Activated CD4-positive, alpha-beta memory T cell treated with anti-CD3 and anti-CD28 coated beads for 36 hours (primary cell): ENCODE results near the gene PAAF1. TPM values are rescaled to one million over a fixed set of nuclear protein-coding genes. Genes with fewer than 3 reads are reported as not detected.

Experiments
- CTCF ChIA-PET: fragments of 350-600 bp; sonication (Branson Sonifier 250); formaldehyde crosslinking; loops from one replicate; lab custom pipeline; 2021; ENCODE audit warnings: antibody characterized with exemption, inconsistent platforms; lab: Charles Lee
- POLR2A ChIA-PET: fragments of 350-600 bp; sonication (Branson Sonifier 250); formaldehyde crosslinking; loops from one replicate; lab custom pipeline; 2021; ENCODE audit warnings: antibody characterized with exemption; lab: Charles Lee
- DNase-seq: peaks from one replicate; pipeline ENCODE4 v3.0.0-alpha.2; 2020
- H3K27ac Mint-ChIP-seq: one replicate; pipeline ENCODE4 v1.8.0; 2021; ENCODE audit warnings: mixed read lengths
- H3K27me3 Mint-ChIP-seq: one replicate; pipeline ENCODE4 v1.8.0; 2021; ENCODE audit warnings: mixed read lengths
- H3K36me3 Mint-ChIP-seq: one replicate; pipeline ENCODE4 v1.8.0; 2021; ENCODE audit warnings: mixed read lengths
- H3K4me1 Mint-ChIP-seq: one replicate; pipeline ENCODE4 v1.8.0; 2021; ENCODE audit warnings: low read depth, mixed read lengths
- H3K4me3 Mint-ChIP-seq: one replicate; pipeline ENCODE4 v1.8.0; 2021; ENCODE audit warnings: mild to moderate bottlenecking, mixed read lengths
- H3K9me3 Mint-ChIP-seq: one replicate; pipeline ENCODE4 v1.8.0; 2021; ENCODE audit warnings: mixed read lengths
- intact Hi-C: fragments of 100-400 bp; cut with micrococcal nuclease; formaldehyde crosslinking; loops from one replicate; pipeline ENCODE4 v1.15.1; 2023
- total RNA-seq, 2 experiments: library from RNA; stranded (reverse); gene quantifications; one replicate each; pipeline ENCODE4 v1.2.3, GENCODE V29; 2021

PAAF1 gene
- total RNA-seq, 2 experiments from 2014 or later, result 29.9 to 33.8 TPM

DNA sequence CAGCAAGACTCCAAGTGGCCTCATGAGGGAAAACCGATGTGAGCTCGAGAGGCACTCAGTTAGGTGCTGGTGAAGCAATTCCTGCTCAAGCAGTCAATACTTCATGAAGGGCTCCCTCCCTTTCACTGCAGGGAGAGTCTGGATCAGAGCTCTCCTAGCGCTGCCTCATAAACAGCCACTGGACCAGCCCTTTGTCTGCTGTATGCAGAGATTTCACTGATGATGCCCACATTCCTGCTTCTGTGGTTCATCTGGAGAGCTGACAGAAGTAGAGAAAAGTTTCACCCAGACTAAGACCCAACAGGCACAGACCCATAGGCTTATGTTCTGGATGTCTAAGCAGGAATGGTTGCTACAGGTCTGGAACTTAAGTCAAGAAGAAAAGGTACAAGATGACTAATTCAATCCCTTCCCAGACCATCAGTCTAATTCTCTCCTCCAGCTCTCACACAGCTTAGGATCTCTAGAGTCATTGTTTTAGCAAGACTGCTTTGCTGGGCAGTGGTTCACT is 101.8 kb downstream of the PAAF1 start:
- Mint-ChIP-seq H3K9me3 (no peaks in the 10 kb centered on the region), H3K27me3 (no peaks in the 10 kb centered on the region), H3K36me3 (peaks cover 84% of the 10 kb centered on the region), H3K27ac (peak overlapping the region; percentile 97), H3K4me3 (peak overlapping the region; percentile 60), H3K4me1 (peaks cover 72% of the 10 kb centered on the region)
- intact Hi-C loops, result no loop called here
- ChIA-PET POLR2A (interaction anchor here (0.9 to 6.8 kb wide), 8 partner anchors 7 to 412 kb away, joined by 3 to 98 read pairs (median 13); no protein-coding TSS in a partner anchor), CTCF (interaction anchor here (0.7 to 2.5 kb wide), 2 partner anchors 15 to 27 kb away, joined by 3 to 5 read pairs; no protein-coding TSS in a partner anchor)
- DNase-seq, result no peak

- peak overlapping the region; percentile 97 for H3K27ac Mint-ChIP-seq
- H3K4me1 Mint-ChIP-seq, result peaks cover 66% of the 10 kb centered on the region
- DNase-seq, result peak; percentile 86
- no peaks in the 10 kb centered on the region for H3K27me3 Mint-ChIP-seq
- intact Hi-C loops, result loop anchor here (1.0 to 5.0 kb wide), 8 partner anchors 10 to 417 kb away; partner anchors contain the start of genes COA4, MRPL48, PAAF1 and PGM2L1
- H3K9me3 Mint-ChIP-seq, result no peaks in the 10 kb centered on the region
- peak overlapping the region; percentile 91 for H3K4me3 Mint-ChIP-seq
- CTCF ChIA-PET, result interaction anchor here (0.6 to 2.5 kb wide), 15 partner anchors 10 to 276 kb away, joined by 3 to 11 read pairs (median 4); partner anchors contain the start of gene UCP3
- peaks cover 70% of the 10 kb centered on the region for H3K36me3 Mint-ChIP-seq
- POLR2A ChIA-PET, result interaction anchor here (1.0 to 6.8 kb wide), 16 partner anchors 8 to 191 kb away, joined by 3 to 98 read pairs (median 11); partner anchors contain the start of genes C2CD3, PPME1 and UCP3
These were observed 103.5 kb downstream of the PAAF1 start for GRCh38 chr11:73980001-73980961.

Other genes with a start within 250 kb of the PAAF1 start
- 10 to 100 TPM; 13.2 to 16.0 TPM for gene PLEKHB1, start 230.4 kb upstream of the PAAF1 start, total RNA-seq
- gene RAB6A, start 115.9 kb upstream of the PAAF1 start, total RNA-seq, result 10 to 100 TPM; 66.0 to 71.0 TPM
- gene MRPL48, start 89.1 kb upstream of the PAAF1 start, total RNA-seq, result 10 to 100 TPM; 43.4 to 45.7 TPM
- gene COA4, start 153 bp upstream of the PAAF1 start, total RNA-seq, result 10 to 100 TPM; 89.5 to 91.6 TPM
- gene DNAJB13, start 74.0 kb downstream of the PAAF1 start, total RNA-seq, result under 1 TPM in 1 of 2 experiments, not detected in 1; 0.19 TPM
- 100 to 1,000 TPM; 461 to 471 TPM for gene UCP2, start 105.8 kb downstream of the PAAF1 start, total RNA-seq
- 1 to 10 TPM; 1.4 to 2.0 TPM for gene UCP3, start 132.1 kb downstream of the PAAF1 start, total RNA-seq